GM21528 (cell line): ENCODE results near the gene MCC.

ENCODE experiments used
- ATAC-seq: cut with Tn5 transposase; IDR thresholded peaks from one replicate; pipeline ENCODE4 v1.9.1; 2021; ENCODE audit warnings: mild to moderate bottlenecking, moderate library complexity; ENCODE audit not compliant: unreplicated experiment, low FRiP score

MCC gene

DNA sequence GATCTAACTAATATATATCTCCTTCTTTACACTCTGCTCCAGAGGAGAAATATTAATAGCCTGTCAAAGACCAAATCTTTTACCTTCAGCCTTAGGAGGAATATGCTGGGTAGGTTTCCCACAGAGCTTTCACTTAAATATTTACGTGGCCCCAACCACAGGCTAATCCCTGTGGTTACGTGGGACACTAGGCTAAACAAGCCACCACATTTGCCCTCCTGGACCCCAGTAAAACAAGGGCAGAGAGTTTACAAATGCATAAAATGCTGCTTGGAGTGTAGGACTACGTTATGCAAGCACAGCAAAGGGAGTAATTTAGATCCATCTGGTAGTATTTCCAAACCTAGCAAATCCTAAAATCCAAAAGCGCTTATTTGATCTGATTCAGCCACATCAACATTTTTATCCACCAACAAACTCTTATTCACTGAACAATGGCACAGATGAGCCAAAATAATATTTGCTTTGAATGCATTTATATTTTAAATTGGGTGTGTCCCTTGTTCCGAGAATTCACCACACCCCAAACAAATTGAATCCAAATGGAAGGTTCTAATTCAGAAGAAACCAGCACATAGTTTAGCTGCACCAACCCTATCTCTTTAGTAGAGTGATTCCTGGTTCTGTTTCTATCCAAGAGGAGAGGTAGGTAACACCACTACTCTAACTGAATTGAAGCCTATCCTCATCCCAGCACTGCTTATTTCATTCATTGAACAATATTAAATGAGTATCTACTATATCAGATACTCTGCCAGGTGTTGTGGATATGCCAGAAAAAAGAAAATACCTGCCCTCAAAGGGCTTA is 232.5 kb downstream of the MCC start:
- no peak for ATAC-seq

DNA sequence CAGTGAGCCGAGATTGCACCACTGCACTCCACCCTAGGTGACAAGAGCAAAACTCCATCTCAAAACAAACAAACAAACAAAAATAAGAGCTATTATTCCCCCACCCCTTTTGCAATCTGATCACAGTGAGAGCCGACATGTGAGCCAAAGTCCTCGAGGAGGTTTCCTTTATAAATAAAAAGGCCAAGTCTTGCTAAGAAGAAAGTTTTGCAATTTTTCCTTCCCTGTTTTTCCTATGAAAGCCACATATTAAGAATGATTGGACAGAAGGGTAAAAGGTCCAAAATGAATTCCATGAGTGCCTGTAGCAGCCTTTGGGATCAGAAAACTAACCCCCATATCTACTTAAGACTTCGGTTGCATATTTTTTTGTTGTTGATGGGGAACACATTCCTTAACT is 233.1 kb downstream of the MCC start:
- no peak for ATAC-seq

DNA sequence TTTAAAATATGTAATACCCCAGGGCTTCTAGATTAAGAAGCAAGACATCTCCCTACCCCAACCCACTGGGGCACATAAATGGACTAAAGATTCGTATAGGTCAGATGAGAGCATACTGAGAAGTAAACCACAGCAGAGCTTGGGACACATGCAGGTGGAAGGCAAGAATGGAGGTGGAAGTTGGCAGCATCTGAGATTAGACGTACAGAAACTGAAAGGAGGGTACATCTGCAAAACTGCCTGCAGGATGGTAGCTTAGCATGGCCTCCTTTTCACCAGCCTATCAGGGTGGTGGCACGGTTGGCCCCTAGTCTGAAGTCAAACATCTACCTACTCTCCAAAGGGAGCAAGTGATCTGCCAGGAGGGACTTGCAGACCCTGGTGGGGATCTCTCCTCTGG is 235.2 kb downstream of the MCC start:
- ATAC-seq = no peak

DNA sequence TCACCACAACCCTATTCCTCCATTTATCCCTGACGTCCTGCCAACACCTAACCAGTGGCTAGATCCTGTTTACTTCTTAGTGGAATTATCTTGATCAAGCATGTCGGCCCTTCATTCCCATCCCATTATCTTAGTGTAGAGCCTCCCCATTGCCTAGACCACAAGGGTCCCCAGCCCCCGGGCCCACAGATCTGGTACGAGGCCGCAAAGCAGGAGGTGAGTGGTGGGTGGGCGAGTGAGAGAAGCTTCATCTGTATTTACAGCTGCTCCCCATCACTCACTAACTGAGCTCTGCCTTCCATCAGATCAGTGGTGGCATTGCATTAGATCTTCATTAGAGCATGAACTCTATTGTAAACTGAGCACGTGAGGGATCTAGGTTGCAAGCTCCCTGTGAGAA is 236.2 kb downstream of the MCC start:
- no peak for ATAC-seq

DNA sequence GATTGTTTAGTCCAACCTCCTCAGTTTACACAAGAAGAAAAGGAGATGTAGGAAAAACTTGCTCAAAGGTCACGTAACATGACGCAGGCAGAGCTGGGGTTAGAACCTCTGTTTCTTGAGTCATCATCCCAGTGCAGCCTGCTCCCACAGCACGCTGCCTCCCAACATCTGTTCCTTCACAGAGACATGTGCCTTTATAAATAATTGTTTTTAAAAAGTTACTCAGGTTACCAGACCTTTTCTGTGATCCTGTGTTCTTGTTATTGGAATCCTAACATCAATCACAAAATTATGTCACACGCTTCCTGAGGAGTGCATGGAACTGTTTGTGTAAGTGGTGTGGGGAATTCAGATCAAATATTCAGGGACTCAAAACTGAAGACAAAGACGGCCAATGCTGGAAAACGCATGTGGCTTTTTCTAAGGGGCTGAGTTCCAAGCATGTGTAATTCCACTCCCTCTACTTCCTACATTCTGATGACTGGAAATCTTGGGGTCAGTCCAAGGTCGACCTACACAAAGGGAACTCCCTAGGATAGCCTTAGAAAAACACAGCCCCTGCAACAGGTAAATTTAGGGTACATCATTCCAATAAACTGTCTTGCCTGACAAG is 237.8 kb downstream of the MCC start:
- ATAC-seq = no peak

DNA sequence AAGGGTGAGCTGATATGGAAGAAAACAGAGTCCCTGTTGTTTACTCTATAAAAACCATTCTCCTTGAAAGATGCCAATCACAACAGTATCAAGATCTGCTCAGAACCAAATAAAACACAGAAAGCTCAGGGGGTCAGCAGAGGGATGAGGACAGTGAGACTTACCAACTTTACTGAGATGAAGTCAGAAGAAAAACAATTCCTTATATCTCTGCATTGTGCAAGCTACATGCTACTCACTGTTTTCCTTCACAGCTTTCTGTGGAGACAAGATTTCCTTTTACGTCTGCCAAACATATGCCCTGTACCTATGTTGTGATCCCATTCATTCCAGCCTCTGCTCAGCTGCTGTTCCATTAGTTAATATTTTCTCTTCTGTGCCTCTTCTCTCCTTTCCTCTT is 239.0 kb downstream of the MCC start:
- ATAC-seq = no peak

DNA sequence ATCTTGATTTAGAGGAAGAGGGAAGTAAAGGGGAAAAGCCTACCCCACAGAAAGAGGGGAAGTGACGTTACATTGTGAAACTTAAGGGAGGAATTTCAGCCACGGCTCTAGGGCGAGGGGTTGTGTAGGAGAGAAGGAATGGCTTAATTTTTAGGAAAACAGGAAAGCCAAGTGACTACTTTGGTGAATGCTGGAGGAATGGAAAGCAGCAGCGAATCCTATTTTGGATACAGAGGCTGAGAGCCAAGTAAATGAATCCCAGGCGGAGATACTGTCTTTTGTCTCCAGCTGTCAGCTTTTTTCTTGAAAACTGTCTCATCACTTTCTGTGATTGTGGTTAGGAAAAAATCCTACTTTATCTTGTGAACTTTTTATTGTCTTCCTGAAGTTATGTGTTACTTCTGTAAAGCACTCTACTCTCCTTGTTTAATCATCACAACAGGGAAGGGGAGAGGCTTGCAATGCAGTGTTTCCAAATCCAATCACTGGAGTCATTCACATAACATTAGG is 241.8 kb downstream of the MCC start:
- ATAC-seq = no peak

DNA sequence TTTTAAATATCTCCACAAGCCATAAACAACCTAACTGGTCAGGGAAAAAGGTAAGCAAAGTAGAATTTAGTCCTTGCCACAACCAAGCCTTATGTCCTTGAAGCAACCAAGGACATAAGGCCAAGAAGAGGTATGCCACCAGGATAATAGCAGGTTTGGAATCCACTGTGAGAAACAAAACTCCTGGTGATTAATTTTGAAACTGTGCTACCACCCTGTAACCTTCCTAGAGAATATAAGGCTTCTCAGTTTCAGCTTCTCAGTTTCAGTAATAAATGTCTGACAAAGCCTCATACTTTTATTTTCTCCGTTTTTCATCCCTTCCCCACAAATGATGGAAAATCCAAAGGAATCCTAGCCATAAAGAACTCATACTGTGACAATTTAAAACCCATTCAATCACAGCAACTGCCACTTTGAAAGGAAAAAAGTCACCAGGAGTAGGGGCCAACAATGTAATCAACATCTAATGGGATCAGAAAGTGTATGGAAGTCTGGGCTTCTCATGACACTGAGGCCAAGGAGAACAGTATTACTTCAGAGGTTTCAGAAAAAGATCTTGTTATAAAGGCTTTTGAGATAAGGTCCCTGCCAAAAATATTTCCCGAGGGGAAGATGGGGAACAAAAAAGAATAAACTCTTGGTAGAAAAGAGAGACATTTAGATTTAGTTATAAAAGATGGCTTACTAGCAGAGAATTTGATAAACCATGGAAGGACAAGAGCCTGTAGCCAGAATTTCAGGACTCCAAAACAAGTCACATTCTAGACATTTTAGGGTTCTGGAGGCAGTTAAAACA is 242.6 kb downstream of the MCC start:
- ATAC-seq = no peak

DNA sequence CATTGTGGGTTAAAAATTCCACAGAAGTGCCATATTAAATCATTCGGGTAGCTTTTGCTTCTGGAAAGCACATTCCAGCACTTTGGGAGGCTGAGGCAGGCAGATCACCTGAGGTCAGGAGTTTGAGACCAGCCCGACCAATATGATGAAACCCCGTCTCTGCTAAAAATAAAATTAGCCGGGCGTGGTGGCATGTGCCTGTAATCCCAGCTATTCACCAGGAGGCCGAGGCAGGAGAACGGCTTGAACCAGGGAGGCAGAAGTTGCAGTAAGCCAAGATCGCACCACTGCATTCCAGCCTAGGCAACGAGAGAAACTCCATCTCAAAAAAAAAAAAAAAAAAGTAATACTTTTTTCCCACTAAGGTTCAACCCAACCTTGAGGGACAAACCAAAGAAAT is 243.3 kb downstream of the MCC start:
- ATAC-seq = no peak

DNA sequence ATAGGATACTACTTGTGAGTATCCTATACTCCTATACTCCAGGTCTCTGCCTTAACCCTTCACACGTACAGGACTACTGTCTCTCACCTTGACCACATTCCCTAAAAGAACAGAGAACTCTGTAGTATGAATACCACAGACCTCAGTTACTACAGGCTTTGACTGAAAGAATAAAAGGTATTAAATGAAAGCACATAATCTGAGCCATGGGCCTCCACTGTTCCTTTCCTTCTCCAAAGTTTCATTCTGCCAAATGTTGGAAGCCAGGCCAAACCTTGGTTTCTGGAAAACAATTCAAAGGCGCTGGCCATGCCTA is 244.9 kb downstream of the MCC start:
- no peak for ATAC-seq

DNA sequence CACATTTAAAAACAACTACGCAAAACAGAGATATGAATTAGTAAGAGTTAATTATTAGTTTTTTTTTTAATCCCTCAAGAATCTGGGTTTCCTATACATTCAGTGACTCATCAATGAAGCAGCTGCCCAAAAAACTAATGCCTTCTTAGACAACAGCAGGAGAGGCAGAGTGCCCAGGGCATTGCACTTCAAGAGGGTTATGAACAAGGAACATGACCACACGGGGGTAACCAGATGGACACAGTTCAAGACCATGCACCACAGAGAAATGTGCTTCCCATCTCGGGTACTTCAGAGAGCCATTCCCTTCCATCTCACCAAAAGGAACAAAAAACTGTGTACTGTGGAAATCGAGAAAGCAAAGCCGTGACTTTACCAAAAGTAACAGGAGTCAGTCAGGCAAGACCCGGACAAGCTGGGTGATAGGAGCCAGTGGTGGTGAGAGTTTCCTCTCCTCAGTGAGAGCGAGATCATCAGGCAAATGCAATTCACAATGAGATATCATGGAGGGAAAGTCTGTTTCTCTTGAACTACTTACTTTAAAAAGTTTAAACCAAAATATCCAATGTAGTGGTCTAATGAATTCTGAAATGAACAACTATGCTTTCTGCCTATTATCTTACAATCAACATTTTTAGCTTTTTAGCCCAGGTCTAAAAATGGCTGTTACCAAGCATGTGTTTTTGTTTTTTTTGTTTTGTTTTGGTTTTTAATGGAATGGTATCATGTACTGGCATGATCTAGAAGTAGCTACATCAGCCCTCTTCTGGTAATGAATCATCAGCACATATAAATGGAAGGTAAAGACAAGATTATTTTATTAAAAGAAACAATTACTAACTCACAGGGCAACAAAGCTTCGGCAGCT is 245.5 kb downstream of the MCC start:
- no peak for ATAC-seq

DNA sequence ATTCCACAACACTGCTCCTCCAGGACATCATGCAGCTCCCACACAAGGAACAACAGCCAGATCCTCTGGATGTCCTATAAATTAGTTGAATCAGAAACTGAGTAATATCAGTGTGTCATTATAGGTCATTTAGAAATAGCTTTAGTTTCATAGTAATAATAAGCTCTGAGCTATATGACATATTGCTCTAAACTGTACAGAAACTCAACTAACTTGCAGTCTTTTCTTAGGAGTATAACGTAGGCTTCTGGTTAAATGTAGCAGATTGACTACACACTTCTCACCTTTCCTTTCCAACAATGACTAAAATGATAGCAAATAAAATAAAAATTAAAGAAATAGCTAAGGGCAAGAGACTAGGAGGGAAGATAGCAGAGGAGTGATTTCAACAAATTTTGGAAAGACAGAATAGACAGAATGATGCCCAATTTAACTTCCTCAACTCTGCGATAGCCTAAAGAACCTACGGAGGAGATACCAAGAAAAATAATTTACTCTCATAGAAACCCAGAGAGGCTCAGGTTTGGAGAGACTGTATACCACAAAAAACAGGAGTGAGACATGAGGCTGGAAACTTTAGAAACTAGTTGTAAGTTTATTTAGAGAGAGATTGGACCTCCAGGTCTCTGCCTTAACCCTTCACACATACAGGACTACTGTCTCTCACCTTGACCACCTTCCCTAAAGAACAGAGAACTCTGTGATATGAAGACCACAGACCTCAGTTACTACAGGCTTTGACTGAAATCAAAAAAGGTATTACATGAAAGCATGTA is 247.1 kb downstream of the MCC start:
- peak; percentile 88 for ATAC-seq

DNA sequence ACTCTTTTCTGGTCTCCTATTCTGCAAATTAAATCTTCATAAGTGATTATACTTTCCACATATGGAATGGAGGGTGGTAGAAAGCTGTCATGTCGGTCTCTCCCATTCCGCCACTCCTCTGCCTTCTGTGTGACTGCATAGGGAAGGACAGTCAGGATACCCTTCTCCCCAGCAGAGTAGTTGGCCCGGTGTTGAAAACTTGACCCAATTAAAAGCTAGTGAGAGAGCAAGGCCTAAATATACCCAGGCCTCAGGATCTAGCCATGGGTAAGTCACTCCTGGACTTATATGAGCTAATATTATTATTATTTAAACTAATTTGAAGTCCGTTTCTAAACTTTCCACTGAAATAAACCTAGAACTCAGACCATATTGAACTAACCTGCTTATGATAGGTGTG is 248.2 kb downstream of the MCC start:
- ATAC-seq = no peak

DNA sequence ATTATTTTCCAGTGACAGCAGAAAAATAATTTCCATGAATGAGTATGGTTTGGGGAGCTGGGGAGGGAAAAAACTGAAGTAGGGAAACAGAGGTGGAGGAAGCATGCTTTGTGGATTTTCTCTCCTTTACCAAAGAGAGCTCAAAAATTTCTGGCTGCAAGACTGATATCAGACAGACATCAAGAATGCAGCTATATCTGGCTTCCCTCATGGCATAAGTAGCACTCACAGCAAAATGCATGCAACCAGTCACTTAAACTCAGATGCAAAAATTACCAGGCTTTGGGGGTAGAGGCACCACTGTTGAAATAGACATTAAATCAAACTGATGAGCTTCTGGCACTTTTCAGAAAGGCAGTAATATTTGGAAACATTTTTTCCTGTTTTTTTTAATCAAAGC is 250.4 kb downstream of the MCC start:
- no peak for ATAC-seq

DNA sequence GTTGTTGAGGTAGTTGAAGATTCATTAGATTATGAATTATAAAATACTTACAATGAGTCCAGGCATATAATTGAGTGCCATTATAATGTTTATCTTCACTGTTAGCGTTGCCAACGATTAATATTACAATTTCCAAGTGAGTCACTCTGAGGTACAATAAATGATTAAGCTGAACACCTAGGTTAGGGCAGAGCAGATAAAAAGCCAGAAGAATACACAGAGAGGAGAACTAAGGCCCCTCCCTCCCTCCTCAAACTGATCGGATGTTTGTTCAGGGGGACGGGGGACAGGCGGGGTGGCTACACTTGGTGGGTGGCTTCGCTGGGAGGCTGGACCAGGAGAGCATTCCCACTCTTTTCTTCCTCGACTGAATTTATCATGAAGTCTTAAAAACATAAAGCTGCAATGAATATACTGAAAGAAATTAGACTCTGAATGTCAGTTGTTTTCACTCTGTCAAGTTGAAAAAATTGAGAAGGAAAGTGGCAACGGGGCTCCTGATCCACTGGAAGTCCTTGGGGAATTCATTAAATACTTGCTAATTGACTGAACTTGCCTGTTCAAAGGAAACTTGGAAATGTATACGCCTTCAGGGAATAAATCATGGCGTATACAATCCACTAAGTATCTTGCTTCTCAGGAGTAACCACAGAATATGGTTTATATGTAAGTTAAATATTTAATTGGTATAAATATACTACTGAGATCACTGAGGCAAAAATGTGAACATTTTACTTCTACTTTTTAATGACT is 251.5 kb downstream of the MCC start:
- ATAC-seq = no peak

DNA sequence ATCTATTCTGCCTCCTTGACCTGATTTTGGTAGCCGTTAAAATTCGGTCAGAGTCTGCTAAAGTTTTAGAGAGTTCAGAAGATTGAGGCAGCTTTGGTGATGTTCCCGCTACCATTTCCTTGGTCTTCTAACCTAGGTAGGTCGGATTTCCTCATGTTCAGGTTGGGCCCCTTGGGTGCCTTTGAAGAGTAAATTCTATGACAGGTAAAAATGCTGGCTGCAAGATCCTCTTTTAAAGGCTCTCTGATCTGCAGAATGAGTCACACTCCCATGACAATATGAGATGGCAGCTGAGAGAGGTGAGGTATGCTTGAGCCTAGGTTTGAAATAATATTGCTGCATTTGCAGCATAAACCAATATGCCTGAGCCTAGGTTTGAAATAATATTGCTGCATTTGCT is 252.4 kb downstream of the MCC start:
- no peak for ATAC-seq

DNA sequence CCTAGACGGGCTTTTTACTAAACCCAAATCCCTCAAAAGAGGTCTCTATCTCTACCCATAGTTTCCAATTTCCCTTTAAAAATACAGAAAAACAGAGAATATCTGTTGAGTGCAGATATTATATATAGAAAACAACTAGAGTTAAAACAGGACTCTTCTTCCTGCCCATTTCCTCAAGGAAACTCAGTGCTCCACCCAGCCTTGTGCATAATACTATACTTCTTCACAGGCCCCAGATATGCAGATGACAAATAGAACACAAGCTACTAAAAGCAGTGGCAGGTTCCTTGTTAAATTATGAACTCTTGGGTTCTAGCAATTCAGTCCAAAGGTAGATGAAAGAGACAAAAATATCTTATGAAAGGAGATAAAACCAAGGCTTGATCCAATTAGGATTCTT is 253.7 kb downstream of the MCC start:
- ATAC-seq = no peak

DNA sequence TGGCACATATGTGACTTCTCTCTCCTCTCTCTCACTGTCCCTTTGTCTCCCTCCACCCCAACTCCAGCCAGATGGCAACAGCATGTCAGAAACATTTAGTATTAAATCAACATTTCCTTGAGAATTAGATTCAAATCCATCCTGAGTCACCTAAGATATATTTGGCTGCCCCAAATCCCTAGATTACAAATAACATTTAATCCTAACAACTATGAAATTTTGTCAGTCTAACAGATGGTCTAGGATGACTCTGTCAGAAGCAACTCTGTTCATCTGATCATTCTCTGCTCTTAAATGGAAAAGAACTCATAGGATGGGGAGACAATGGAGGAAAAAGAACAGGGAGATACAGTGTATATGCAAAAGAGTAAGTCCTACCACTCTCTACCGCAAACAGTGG is 254.6 kb downstream of the MCC start:
- ATAC-seq = no peak

DNA sequence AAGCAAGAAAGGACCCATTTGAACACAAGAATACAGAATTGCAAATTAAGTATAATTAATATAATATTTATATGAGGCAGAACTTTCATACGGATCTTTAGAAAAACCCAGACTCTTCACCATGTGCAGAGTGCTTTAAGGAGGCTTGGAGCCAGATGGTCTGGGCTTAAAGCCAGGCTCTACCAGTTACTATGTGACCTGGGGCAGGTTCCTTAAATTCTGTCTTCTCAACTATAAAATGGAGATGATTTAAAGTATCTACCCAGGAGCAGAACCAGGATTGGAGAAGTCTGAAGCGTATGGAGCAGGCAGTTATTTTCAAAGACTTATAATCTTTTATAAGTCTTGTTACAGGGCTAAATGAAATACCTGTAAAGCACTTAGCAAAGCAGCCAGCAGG is 255.6 kb downstream of the MCC start:
- ATAC-seq = no peak
